Right kidney (tissue), 1 donor: Measurements from ENCODE around the gene CRISPLD2.
"Not testable (repeated sequence)": the region's sequence is repeated elsewhere in the genome, so short reads cannot be mapped to it uniquely, and the experiment has no call there.

Experiments used
- DNase-seq: peaks from one replicate; pipeline ENCODE4 v3.0.0-alpha.2; 2016

The CRISPLD2 gene

GRCh38 chr16:84932681-84933080, 112.9 kb downstream of the CRISPLD2 start:
- DNase-seq = no peak

DNA sequence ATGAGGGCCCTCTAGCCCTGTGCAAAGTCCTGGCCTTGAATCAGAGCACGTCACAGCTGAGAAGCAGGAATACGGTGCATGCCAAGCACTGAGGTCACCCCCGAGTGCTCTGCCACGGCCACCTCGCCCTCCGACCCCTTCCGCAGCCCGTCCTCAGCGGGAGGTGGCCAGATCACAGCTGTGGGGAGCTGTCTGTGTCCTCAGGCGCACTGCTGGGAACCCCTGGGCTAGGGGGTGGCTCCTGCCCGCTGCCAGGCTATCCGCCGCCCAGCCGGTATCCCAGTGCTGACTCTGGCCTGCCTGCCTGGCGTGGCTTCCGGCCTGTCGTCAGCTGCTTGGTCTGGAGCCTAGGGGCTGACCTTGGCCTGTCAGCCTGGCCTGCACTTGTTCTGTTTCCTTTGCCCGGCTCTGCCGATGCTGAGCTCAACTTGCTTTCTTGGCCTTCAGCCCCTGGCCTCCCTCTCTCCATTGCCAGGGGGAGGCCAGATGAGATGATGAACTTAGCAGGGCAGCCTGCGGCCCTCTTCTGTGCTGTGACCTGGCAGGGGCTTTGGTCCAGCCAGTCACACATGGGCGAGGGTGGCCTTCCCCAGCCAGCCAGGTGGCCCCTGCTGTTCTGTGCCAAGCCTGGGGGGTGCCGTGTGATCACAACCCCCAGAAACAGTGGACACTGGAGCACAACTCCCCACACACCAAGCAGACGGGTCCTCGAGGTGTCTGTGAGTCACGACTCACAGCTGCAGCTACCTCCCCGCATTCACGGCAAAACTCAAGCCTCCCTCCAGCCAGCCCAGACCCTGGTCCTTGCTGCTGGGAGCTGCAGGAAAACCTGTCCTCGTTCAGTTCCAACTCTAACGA, 114.2 kb downstream of the CRISPLD2 start:
- no peak for DNase-seq

DNA sequence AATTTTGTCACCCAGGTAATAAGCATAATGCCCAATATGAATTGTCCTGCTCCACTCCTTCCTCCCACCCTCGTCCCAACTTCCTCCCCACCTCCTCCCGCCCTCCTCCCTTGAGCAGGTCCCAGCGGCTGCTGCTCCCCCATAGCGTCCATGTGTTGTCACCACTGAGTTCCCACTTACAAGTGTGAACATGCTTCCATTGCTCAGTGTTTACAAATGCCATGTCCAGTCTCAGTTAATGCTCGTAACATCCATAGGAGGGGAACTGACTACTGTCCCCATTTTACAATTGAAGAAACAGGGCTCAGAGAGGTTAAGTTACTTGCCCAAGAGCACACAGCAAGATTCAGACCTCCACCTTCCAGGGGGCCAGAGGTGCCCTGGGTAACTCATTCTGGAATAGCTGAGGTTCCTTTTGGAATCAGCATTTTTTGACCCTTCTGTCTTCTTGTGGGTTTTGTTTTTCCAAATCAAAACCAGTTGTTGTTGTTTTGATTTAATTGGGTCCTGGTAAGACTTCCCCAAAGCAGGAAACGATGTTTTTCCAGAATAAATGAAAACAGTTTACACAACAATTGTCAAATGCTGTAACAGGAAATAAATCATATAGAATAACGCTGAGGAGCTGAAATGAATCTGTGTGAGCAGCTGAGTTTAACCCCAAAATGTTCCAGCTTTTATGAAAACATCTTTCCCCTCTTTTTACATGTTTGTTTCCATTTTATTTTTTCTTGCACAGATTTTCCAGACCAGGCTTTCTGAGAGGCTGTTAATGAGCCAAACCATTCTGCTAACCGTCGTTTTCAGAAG, 117.6 kb downstream of the CRISPLD2 start:
- DNase-seq = no peak

DNA sequence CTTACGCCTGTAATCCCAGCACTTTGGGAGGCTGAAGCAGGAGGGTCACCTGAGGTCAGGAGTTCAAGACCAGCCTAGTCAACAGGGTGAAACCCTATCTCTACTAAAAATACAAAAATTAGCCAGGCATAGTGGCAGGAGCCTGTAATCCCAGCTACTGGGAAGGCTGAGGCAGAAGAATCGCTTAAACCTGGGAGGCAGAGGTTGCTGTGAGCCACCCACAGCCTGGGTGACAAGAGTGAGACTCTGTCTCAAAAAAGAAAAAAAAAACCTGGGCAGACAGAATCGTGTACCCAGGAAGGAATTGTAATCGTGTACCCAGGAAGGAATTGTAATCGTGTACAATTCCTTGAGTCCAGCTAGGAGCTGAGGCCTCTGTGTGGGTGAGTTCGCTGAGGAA, 118.8 kb downstream of the CRISPLD2 start:
- not testable (repeated sequence) for DNase-seq

DNA sequence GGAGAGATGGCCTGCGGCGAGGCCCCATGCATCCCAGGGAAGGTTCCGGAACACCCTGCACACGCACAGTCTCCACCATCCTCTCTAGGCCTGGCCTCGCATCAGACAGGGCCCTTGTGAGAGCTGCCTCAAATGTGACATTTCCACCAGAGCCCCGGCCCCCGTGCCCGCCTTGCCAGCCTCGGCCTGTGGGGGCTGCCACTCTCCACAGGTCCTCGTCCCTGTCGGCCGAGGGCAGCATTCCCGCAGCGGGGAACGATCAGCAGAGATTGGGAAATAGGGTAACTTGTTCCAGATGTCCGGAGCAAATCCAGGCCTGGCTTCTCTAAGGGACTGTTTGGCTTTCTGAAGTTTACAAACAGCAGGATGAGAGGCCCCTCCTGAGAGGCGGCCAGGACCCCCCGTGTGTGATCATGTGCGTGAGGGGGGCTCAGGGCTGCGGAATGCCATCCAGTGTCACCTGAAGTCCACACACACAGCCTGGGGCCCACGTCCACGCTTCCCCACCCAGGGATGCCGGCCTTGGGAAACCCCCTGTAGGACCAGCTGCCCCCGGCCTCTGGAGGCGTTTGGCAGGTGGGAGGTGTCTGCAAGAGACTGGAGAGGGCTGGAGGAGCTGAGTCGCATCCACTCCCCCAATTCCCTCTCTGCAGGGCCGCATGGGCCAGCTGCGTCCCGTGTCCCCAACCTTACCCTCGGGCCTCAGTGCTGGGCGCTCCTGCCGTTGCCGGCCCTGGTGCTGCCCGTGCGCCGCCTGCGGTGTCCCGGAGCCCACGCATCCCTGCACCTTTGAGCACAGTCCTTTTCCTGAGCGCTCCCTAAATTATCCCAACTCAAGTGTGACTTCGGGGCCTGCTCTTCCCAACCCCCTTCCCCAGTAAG, 121.1 kb downstream of the CRISPLD2 start:
- no peak for DNase-seq

GRCh38 chr16:84941921-84942320, 122.1 kb downstream of the CRISPLD2 start:
- DNase-seq = no peak

GRCh38 chr16:84942786-84943185, 123.0 kb downstream of the CRISPLD2 start:
- DNase-seq = no peak

- DNase-seq = no peak
Observed at GRCh38 chr16:84943620-84944019, 123.8 kb downstream of the CRISPLD2 start.

DNA sequence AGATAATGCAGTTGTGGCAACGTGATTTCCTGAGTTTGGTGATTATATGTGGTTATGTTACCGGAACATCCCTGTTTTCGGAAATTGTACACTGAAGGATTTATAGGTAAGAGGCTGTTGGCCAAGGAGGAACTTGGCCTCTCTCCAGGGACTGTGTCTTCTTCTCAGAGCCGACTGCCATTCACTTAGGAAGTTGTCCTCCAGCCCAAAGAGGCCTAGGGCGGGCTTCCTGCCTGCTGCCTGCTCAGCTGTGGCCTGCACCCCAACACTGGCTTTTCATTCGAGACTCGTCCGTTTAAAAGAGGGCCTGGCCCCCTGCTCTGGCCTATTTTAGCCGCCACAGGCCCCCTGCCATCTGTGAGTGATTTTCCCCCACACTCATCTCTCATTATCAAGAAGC, 127.2 kb downstream of the CRISPLD2 start:
- DNase-seq = no peak

GRCh38 chr16:84947996-84948850, 128.4 kb downstream of the CRISPLD2 start:
- DNase-seq = no peak

DNA sequence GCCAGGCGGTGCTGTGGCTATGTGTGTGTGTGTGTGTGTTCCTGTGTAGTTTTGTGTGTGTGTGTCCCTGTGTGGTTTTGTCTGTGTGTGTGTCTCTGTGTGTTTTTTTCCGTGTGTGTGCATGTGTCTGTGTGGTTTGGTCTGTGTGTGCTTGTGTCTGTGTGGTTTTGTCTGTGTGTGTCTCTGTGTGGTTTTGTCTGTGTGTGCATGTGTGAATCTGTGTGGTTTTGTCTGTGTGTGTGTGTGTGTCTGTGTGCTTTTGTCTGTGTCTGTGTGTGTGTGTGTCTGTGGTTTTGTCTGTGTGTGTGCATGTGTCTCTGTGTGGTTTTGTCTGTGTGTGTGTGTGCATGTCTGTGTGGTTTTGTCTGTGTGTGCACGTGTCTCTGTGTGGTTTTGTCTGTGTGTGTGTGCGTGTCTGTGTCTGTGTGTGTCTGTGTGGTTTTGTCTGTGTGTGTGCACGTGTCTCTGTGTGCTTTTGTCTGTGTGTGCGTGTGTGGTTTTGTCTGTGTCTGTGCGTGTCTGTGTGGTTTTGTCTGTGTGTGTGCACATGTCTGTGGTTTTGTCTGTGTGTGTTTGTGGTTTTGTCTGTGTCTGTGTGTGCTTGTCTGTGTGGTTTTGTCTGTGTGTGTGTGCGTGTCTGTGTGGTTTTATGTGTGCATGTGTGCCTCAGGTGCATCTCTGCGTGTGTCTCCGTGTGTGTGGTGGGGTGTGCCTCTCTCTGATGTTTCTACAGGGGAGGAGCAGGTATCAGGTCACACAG, 129.2 kb downstream of the CRISPLD2 start:
- no peak for DNase-seq

DNA sequence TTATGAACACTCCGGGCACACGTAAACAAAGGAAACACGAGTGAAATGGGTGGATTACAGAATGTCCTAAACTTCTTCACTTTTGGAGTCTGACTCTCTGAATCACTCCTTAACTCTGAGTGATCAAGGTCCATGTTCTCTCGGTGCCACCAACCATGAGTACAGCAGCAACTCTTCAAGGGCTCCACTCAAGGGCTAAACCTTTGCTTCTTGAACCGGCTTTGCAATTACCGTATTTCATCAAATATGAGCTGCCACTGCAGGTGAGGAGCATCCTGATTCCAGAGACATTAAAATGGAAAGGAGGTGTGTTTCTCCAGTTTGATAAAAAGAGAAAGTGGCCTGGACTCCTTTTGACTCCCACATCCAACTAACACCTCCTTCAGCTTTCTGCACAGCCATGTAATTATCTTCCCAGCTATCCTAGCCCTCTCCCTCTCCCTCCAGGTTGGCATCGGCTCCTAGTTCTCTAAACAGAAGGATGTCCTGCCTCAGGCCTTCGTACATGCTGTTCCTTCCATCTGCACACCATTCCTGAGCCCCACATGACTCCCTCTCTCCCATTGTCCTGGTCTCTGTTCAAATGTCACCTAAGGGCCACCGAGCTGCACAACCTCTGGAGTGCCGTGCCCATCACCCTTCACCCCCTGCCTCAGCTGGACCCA, 130.1 kb downstream of the CRISPLD2 start:
- DNase-seq = no peak

- no peak for DNase-seq
Observed at GRCh38 chr16:84950906-84951305, 131.1 kb downstream of the CRISPLD2 start.

DNA sequence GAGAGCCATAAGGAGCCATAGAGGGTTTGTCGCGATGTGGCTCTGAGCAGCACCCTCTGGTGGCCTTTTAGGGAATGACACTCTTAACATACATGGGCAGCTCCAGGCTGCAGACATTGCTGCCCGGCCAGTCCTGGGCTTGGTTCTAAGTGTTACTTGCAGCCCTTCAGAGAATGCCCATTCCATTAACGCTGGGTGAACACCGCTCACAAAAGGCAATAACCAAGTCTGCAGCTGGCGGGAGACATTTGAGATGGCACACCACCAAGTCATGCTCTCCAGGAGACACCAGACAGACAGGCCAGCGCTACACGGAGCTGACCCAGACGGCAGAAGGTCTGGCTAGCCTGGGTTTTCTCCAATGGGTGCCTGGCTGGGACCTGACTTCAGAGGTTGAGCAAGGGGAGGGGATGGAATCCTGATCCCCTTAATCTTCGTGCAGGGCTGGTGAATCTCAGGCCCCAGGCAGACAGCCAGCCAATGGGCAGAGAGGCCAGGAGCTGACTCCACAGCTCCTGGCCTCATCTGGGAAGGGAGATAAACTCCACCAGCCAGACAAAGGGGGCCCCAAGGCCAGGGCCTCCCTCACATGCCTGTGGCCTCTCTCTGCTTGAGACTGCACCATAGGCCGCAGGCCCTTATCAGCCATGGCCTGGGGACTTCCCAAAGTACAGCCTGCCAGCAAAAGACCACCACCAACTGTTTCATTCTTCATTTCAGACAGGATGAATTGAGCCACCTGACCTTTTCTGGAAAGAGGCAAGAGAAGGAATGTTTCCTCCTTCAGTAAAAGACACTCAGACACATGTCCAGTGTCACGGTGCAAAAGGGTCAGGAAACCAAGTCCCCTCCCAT, 132.8 kb downstream of the CRISPLD2 start:
- DNase-seq = peak; percentile 62

DNA sequence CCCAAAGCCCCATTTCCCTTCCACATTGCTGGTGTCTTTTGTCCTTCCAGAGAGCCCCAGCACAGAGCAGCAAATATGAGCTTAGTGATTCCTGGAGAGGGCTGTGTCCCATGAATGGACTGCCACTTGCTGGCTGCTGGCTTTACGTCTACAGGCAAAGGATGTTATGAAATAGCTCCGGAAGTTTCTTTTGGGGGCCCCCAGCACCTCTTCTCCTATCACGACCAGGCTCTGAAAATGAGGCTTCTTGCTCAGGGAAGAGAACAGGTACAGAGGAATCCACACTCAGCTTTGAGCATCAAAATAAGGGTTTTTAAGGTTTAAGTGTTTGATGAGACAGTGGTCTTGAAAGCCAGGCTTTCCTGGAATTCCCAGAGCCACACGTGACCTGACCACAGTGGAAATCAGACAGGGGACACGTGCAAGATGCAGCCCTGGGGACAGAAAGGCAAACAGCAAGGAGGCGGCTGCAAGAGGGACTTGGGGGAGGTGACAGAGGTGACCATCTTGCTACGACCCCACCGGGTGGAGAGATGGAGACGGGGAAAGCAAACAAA, 133.5 kb downstream of the CRISPLD2 start:
- no peak for DNase-seq

GRCh38 chr16:84955427-84955826, 135.6 kb downstream of the CRISPLD2 start:
- DNase-seq = no peak

DNA sequence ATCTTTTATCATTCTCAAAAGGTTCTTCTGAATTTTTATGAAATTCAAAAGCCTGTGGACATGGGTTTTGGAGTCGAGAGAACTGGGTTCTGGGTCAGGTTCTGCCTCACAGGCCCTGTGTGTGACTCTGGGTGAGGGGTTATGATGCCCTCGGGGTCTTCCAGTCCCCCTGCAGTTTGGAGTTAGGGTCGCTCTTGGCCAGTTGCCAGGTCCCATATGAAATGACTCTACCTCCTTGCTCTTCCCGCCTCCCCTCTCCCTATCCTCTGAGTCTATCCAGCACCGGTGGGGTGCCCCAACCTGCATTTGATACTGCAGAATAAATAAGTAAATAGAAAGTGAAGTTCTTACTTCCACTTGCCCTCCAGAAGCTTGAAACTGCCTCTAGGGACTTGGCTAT, 137.4 kb downstream of the CRISPLD2 start:
- DNase-seq = no peak

GRCh38 chr16:84957792-84958191, 138.0 kb downstream of the CRISPLD2 start:
- no peak for DNase-seq
